GM12878 (cell line): ENCODE measurements around the gene TAGLN. TPM values are rescaled to one million over a fixed set of nuclear protein-coding genes. Genes with fewer than 3 reads are reported as not detected.

ENCODE experiments used
- ATAC-seq: fragments of 200-7000 bp; cut with Tn5 transposase; 3 replicates; pipeline ENCODE4 v1.9.1; 2020; ENCODE audit warnings: mild to moderate bottlenecking, moderate library complexity
- BruUV-seq: library from RNA; stranded (reverse); fragments of 400-500 nt; replicated peaks from 2 replicates; lab custom pipeline; 2021; lab: Mats Ljungman, UMichigan
- CTCF ChIA-PET: fragments of 300-600 bp; sonication (Branson Sonifier 250); formaldehyde crosslinking; extraction: SDS; loops from one replicate; lab custom pipeline; 2021; ENCODE audit warnings: inconsistent platforms; lab: Yijun Ruan, JAX
- POLR2A ChIA-PET: fragments of 350-600 bp; formaldehyde crosslinking; extraction: SDS; loops from one replicate; lab custom pipeline; 2021; ENCODE audit warnings: inconsistent platforms; lab: Charles Lee
- RAD21 ChIA-PET: fragments of 300-600 bp; sonication (Branson Sonifier 250); formaldehyde crosslinking; loops from one replicate; lab custom pipeline; 2023; ENCODE audit warnings: antibody characterized with exemption; ENCODE audit not compliant: unreplicated experiment; lab: Charles Lee
- SMC1A ChIA-PET: fragments of 300-600 bp; sonication (Branson Sonifier 250); formaldehyde crosslinking; loops from one replicate; lab custom pipeline; 2023; ENCODE audit not compliant: unreplicated experiment, uncharacterized antibody; lab: Charles Lee
- DNase-seq: peaks from one replicate; pipeline ENCODE4 v3.0.0-alpha.2; 2011; ENCODE audit warnings: low read depth, low spot score
- FAIRE-seq: peaks from 3 replicates; lab custom pipeline; 2011; peaks lifted over from hg19 to GRCh38; lab: Jason Lieb, UNC
- H2AFZ ChIP-seq: 2 replicates; pipeline ENCODE4 v1.6.0; 2011; ENCODE audit warnings: low read depth, low read length, control low read depth; ENCODE audit not compliant: control insufficient read depth
- H3K27ac ChIP-seq: 2 replicates; pipeline ENCODE4 v1.5.1; 2011; ENCODE audit warnings: control low read depth; ENCODE audit not compliant: control insufficient read depth, insufficient read depth
- H3K27me3 ChIP-seq, 2 experiments: replicated peaks in 1 of 2; 2 replicates each; pipeline versions ENCODE4 v1.6.0 to v1.6.1; 2011; ENCODE audit warnings: low read length in 1 of 2; ENCODE audit not compliant: control insufficient read depth in 2 of 2, insufficient read depth in 2 of 2
- H3K36me3 ChIP-seq, 2 experiments: 2 replicates each; pipeline ENCODE4 v1.5.1; 2011; ENCODE audit warnings: low read length in 1 of 2; ENCODE audit not compliant: control insufficient read depth in 2 of 2, insufficient read depth in 2 of 2
- H3K4me1 ChIP-seq: 2 replicates; pipeline ENCODE4 v1.6.1; 2011; ENCODE audit warnings: mild to moderate bottlenecking, low read length, moderate library complexity, mixed read lengths; ENCODE audit not compliant: control insufficient read depth, insufficient read depth
- H3K4me2 ChIP-seq: 2 replicates; pipeline ENCODE4 v1.6.0; 2011; ENCODE audit warnings: control low read depth; ENCODE audit not compliant: control insufficient read depth, insufficient read depth
- H3K4me3 ChIP-seq: fragments of 200-600 bp; sonication (generic); 2 replicates; pipeline ENCODE4 v1.5.1; 2016
- H3K79me2 ChIP-seq: 2 replicates; pipeline ENCODE4 v1.6.0; 2011; ENCODE audit warnings: low read length; ENCODE audit not compliant: control insufficient read depth, insufficient read depth
- H3K9ac ChIP-seq: 2 replicates; pipeline ENCODE4 v1.8.0; 2011; ENCODE audit warnings: low read length, control low read depth, mixed read lengths; ENCODE audit not compliant: control insufficient read depth, insufficient read depth
- H3K9me3 ChIP-seq: replicated peaks from 3 replicates; pipeline ENCODE4 v1.5.1; 2011; ENCODE audit warnings: mild to moderate bottlenecking, low read length; ENCODE audit not compliant: control insufficient read depth, insufficient read depth
- H4K20me1 ChIP-seq: 2 replicates; pipeline ENCODE4 v1.6.0; 2011; ENCODE audit not compliant: control insufficient read depth, insufficient read depth
- BRCA1 ChIP-seq: IDR thresholded peaks from 2 replicates; pipeline ENCODE4 v1.6.1; 2011; ENCODE audit warnings: low read depth, low read length, improper control_type of control experiment
- POLR2AphosphoS2 ChIP-seq: IDR thresholded peaks from 2 replicates; pipeline ENCODE4 v1.6.1; 2011; ENCODE audit warnings: low read depth, mild to moderate bottlenecking, low read length, improper control_type of control experiment, moderate library complexity
- RELA ChIP-seq: fragments of 450-650 bp; IDR thresholded peaks from 2 replicates; pipeline ENCODE4 v1.8.0; 2014; ENCODE audit warnings: borderline replicate concordance; ENCODE audit not compliant: partially characterized antibody
- SMAD5 ChIP-seq: IDR thresholded peaks from 2 replicates; pipeline ENCODE4 v1.6.1; 2016; ENCODE audit warnings: antibody characterized with exemption, low read depth
- SMC3 ChIP-seq: IDR thresholded peaks from 2 replicates; pipeline ENCODE4 v1.6.1; 2011; ENCODE audit warnings: low read length, improper control_type of control experiment, borderline replicate concordance
- TARDBP ChIP-seq: IDR thresholded peaks from 2 replicates; pipeline ENCODE4 v1.6.1; 2016; ENCODE audit warnings: borderline replicate concordance
- ZSCAN29 ChIP-seq: fragments of 450-650 bp; IDR thresholded peaks from 2 replicates; pipeline ENCODE4 v1.6.1; 2017; ENCODE audit warnings: mild to moderate bottlenecking, moderate library complexity
- WGBS: methylation state at CpG from one replicate; pipeline ENCODE4 v1.1.6; 2016; ENCODE audit warnings: low lambda C conversion rate; ENCODE audit not compliant: insufficient replicate concordance, insufficient coverage; ENCODE audit errors: missing lambda C conversion rate; 5-methylcytosine and 5-hydroxymethylcytosine counted together
- in situ Hi-C: fragments of 300-500 bp; cut with MboI; formaldehyde crosslinking; loops from 9 replicates; pipeline ENCODE4 v1.14.3; 2018; ENCODE audit warnings: mixed read lengths
- intact Hi-C: fragments of 100-400 bp; cut with micrococcal nuclease; formaldehyde crosslinking; loops from one replicate; pipeline ENCODE4 v1.14.2; 2022; ENCODE audit not compliant: unreplicated experiment
- polyA plus RNA-seq, 11 experiments: library from polyadenylated mRNA; depleted of rRNA in 4 of 11; unstranded in 6 of 11; stranded (reverse) in 5 of 11; fragments of >200 nt; fragmentation: Nextera tagmentation in 4 of 11; fragmentation: Illumina TruSeq in 1 of 11; extraction: Ambion mirVana in 4 of 11; extraction: Trizol in 1 of 11; gene quantifications; 1 replicate in 1 of 11; 2 replicates in 10 of 11; pipeline versions ENCODE4 v1.2.1 to v1.2.3, GENCODE V29; 2011 to 2016; ENCODE audit warnings: inconsistent platforms in 2 of 11, missing spikeins in 2 of 11, low read depth in 1 of 11
- total RNA-seq, 4 experiments: library from RNA; depleted of rRNA in 3 of 4; stranded (reverse); fragments of >200 nt in 3 of 4; fragmentation: Illumina TruSeq in 1 of 4; extraction: Trizol in 1 of 4; gene quantifications; 2 replicates each; pipeline versions ENCODE4 v1.2.1 to v1.2.3, GENCODE V29; 2013 to 2021
- TF ChIP-seq, protein P1 (sequence below): IDR thresholded peaks from 2 replicates; pipeline ENCODE4 v1.6.1; 2011; ENCODE audit warnings: borderline replicate concordance, low read depth, mild to moderate bottlenecking, moderate library complexity, mixed read lengths, low read length; ENCODE audit not compliant: insufficient read depth; ENCODE audit errors: extremely low read length
- TF ChIP-seq, protein P2 (sequence below): fragments of 450-650 bp; IDR thresholded peaks from 2 replicates; pipeline ENCODE4 v1.6.1; 2017; ENCODE audit warnings: mild to moderate bottlenecking, moderate library complexity
- TF ChIP-seq, protein P3 (sequence below): IDR thresholded peaks from 2 replicates; pipeline ENCODE4 v1.6.1; 2011; ENCODE audit warnings: mild to moderate bottlenecking, low read depth, low read length, moderate library complexity; ENCODE audit not compliant: insufficient replicate concordance

Gene TAGLN
- total and polyA plus RNA-seq, 10 of the 15 experiments (the other 5 are each of a cell fraction or from before 2014, with no cell fraction given) = 0.26 to 4.6 (median 1.7) TPM

DNA sequence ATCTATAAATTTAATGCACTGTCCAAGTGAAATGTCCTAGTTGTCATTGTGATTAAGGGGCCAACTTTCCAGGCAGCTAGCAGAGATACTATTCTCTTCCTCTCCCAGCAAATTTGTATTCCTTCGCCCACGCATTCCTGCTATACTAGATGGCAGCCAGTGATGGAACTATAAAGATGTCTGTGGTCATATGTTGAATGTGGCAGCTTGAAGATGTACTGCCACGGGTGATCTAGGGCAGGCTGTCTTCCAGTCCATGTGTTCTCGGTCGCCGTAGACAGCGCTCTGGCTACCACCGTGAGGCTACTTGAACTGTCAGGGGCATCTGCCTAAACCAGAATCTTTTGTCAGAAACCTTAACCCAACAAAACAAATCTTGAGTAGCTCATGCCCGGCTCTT is 29.0 kb upstream of the TAGLN start:
- ChIA-PET CTCF (interaction anchor here (1.0 to 5.1 kb wide), 3 partner anchors 11 to 23 kb away, joined by 3 to 44 read pairs (median 3); no protein-coding TSS in a partner anchor), RAD21 (interaction anchor here (1.0 to 1.1 kb wide), 2 partner anchors 10 to 334 kb away, joined by 3 read pairs; no protein-coding TSS in a partner anchor), SMC1A (interaction anchor here (1.1 to 2.3 kb wide), 4 partner anchors 8 to 24 kb away, joined by 4 to 15 read pairs (median 7); partner anchors contain the start of gene SIDT2), POLR2A (interaction anchor here (1.0 kb wide), 1 partner anchor 10 kb away, joined by 3 read pairs; no protein-coding TSS in a partner anchor)
- no peaks in the 10 kb centered on the region for H3K27me3 ChIP-seq
- H4K20me1 ChIP-seq = no peaks in the 10 kb centered on the region
- FAIRE-seq (no peak), ATAC-seq (no peak), DNase-seq (no peak)
- H3K9me3 ChIP-seq = no peaks in the 10 kb centered on the region
- no peak overlapping the region for H3K9ac ChIP-seq
- 97% methylated on average over 8 of the region's 9 CpGs for WGBS
- no peak overlapping the region for H3K4me2 ChIP-seq
- H2AFZ ChIP-seq = no peak overlapping the region
- H3K79me2 ChIP-seq = no peaks in the 10 kb centered on the region
- H3K27ac ChIP-seq = no peak overlapping the region
- intact Hi-C loops = no loop called here
- H3K36me3 ChIP-seq = peaks cover 6 to 21% of the 10 kb centered on the region in 2 experiments
- TF ChIP-seq SMAD5 = no peak
- TF ChIP-seq, protein P1, sequence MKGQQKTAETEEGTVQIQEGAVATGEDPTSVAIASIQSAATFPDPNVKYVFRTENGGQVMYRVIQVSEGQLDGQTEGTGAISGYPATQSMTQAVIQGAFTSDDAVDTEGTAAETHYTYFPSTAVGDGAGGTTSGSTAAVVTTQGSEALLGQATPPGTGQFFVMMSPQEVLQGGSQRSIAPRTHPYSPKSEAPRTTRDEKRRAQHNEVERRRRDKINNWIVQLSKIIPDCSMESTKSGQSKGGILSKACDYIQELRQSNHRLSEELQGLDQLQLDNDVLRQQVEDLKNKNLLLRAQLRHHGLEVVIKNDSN = no peak
- no peak for TF ChIP-seq RELA
- no peak for TF ChIP-seq SMC3
- no peak for TF ChIP-seq TARDBP
- TF ChIP-seq, all 136 proteins: peak for 0
- in situ Hi-C loops = no loop called here
- H3K4me1 ChIP-seq = no peaks in the 10 kb centered on the region
- BruUV-seq = no TSS peak
- no peak overlapping the region for H3K4me3 ChIP-seq

DNA sequence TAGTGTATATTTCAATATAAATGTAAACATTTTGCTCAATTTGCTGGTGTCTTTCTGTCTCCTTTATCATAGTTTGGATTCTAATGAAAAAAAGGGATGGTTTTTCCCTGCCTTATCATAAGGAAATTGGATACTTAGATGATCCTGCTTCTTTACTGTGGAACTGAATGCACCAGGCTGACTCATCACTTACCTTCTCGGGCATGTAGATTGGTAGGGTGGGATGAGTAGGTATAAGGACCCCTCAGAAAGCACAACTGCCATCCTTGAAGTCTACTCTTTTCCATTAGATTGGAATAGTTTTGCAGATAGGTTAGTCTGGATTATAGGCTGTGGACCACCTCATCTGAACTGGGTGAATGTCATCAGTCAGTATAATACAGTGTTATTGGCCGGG is 28.2 kb upstream of the TAGLN start:
- POLR2A ChIA-PET = no interaction called here
- no peak for TF ChIP-seq POLR2AphosphoS2
- TF ChIP-seq, protein P2, sequence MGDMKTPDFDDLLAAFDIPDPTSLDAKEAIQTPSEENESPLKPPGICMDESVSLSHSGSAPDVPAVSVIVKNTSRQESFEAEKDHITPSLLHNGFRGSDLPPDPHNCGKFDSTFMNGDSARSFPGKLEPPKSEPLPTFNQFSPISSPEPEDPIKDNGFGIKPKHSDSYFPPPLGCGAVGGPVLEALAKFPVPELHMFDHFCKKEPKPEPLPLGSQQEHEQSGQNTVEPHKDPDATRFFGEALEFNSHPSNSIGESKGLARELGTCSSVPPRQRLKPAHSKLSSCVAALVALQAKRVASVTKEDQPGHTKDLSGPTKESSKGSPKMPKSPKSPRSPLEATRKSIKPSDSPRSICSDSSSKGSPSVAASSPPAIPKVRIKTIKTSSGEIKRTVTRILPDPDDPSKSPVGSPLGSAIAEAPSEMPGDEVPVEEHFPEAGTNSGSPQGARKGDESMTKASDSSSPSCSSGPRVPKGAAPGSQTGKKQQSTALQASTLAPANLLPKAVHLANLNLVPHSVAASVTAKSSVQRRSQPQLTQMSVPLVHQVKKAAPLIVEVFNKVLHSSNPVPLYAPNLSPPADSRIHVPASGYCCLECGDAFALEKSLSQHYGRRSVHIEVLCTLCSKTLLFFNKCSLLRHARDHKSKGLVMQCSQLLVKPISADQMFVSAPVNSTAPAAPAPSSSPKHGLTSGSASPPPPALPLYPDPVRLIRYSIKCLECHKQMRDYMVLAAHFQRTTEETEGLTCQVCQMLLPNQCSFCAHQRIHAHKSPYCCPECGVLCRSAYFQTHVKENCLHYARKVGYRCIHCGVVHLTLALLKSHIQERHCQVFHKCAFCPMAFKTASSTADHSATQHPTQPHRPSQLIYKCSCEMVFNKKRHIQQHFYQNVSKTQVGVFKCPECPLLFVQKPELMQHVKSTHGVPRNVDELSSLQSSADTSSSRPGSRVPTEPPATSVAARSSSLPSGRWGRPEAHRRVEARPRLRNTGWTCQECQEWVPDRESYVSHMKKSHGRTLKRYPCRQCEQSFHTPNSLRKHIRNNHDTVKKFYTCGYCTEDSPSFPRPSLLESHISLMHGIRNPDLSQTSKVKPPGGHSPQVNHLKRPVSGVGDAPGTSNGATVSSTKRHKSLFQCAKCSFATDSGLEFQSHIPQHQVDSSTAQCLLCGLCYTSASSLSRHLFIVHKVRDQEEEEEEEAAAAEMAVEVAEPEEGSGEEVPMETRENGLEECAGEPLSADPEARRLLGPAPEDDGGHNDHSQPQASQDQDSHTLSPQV = no peak
- TF ChIP-seq, protein P3, sequence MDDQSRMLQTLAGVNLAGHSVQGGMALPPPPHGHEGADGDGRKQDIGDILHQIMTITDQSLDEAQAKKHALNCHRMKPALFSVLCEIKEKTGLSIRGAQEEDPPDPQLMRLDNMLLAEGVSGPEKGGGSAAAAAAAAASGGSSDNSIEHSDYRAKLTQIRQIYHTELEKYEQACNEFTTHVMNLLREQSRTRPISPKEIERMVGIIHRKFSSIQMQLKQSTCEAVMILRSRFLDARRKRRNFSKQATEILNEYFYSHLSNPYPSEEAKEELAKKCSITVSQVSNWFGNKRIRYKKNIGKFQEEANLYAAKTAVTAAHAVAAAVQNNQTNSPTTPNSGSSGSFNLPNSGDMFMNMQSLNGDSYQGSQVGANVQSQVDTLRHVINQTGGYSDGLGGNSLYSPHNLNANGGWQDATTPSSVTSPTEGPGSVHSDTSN = no peak
- TF ChIP-seq ZSCAN29 = no peak
- no peak for TF ChIP-seq BRCA1

More for the DNA sequence above, 28.2 kb upstream of the TAGLN start:
- H3K4me1 ChIP-seq = no peaks in the 10 kb centered on the region
- H2AFZ ChIP-seq = no peak overlapping the region
- H3K4me2 ChIP-seq = no peak overlapping the region
- FAIRE-seq (no peak), DNase-seq (no peak), ATAC-seq (no peak)
- ChIA-PET CTCF (interaction anchor here (1.0 to 5.1 kb wide), 2 partner anchors 10 to 21 kb away, joined by 3 to 44 read pairs; no protein-coding TSS in a partner anchor), RAD21 (interaction anchor here (1.0 to 1.1 kb wide), 2 partner anchors 9 to 335 kb away, joined by 3 read pairs; no protein-coding TSS in a partner anchor), SMC1A (interaction anchor here (2.2 to 3.1 kb wide), 3 partner anchors 9 to 11 kb away, joined by 10 to 15 read pairs (median 14); no protein-coding TSS in a partner anchor)
- intact Hi-C loops = no loop called here
- H3K4me3 ChIP-seq = no peak overlapping the region
- H4K20me1 ChIP-seq = no peaks in the 10 kb centered on the region
- H3K9ac ChIP-seq = no peak overlapping the region
- in situ Hi-C loops = no loop called here
- peaks cover 5 to 21% of the 10 kb centered on the region in 2 experiments for H3K36me3 ChIP-seq
- no peaks in the 10 kb centered on the region for H3K79me2 ChIP-seq
- H3K9me3 ChIP-seq = no peaks in the 10 kb centered on the region
- no TSS peak for BruUV-seq
- no peaks in the 10 kb centered on the region for H3K27me3 ChIP-seq
- no peak overlapping the region for H3K27ac ChIP-seq
- 100% methylated on average over 2 of the region's 2 CpGs for WGBS
